ENCODE results near the gene PRRG2. TPM values are rescaled to one million over a fixed set of nuclear protein-coding genes. Genes with fewer than 3 reads are reported as not detected.
A peak's percentile ranks its signal among the peaks of the same experiment; 100 is the strongest.

The PRRG2 gene
- total and polyA plus RNA-seq, 4 donors: 5.1 to 11.7 (median 9.8) TPM

DNA sequence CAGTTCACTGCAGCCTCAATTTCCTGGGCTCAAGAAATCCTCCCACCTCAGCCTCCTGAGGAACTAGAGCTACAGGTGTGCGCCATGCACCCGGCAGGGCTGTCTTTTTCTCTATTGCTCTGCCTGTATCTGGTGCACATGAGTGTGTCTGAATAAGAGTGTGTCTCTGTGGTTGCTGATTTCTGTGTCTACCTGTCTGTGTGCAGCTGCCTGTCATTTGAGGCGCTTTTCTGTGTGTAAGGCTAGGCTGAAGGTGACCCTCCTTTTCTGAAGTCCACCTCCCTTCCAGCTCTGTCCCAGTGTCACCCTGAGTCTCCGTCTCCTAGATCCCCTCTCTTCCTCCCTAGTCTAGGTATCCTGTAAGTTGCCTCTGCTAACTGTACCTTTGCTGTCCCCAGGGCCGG, 8.4 kb downstream of the PRRG2 start:
- 60 to 64% methylated on average over 5 of the region's 5 CpGs for WGBS, 2 donors
- no peak overlapping the region for H3K4me3 ChIP-seq
- peaks cover 0 to 18% (median 3%) of the 10 kb centered on the region in 5 donors for H3K4me1 ChIP-seq (ENCODE audit: control insufficient read depth in 5 of 5, insufficient read depth in 5 of 5, low read length in 5 of 5)
- TF ChIP-seq, protein P1, sequence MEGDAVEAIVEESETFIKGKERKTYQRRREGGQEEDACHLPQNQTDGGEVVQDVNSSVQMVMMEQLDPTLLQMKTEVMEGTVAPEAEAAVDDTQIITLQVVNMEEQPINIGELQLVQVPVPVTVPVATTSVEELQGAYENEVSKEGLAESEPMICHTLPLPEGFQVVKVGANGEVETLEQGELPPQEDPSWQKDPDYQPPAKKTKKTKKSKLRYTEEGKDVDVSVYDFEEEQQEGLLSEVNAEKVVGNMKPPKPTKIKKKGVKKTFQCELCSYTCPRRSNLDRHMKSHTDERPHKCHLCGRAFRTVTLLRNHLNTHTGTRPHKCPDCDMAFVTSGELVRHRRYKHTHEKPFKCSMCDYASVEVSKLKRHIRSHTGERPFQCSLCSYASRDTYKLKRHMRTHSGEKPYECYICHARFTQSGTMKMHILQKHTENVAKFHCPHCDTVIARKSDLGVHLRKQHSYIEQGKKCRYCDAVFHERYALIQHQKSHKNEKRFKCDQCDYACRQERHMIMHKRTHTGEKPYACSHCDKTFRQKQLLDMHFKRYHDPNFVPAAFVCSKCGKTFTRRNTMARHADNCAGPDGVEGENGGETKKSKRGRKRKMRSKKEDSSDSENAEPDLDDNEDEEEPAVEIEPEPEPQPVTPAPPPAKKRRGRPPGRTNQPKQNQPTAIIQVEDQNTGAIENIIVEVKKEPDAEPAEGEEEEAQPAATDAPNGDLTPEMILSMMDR (IDR thresholded peaks at IDR 0.05; ENCODE audit: control extremely low read depth, extremely low read depth): no peak
- H3K9ac ChIP-seq (ENCODE audit: insufficient read depth in 1 of 2, low read length in 2 of 2): no peak overlapping the region
- DNase-seq (peak in 2 of 3 donors; percentile 15 to 22), ATAC-seq (ENCODE audit: insufficient read depth, low FRiP score) (no peak)
- no peaks in the 10 kb centered on the region for H3K27me3 ChIP-seq (ENCODE audit: control insufficient read depth in 3 of 3, insufficient read depth in 3 of 3, low read length in 2 of 3)
- H3K9me3 ChIP-seq (ENCODE audit: control insufficient read depth in 4 of 4, insufficient read depth in 3 of 4, low read length in 3 of 4): no peaks in the 10 kb centered on the region
- H3K27ac ChIP-seq (ENCODE audit: low read depth in 1 of 2, low read length in 1 of 2): peak overlapping the region in 1 of 2 donors; percentile 67
- H3K36me3 ChIP-seq (ENCODE audit: control insufficient read depth in 4 of 4, insufficient read depth in 4 of 4, low read length in 4 of 4): peaks cover 0 to 9% (median 7%) of the 10 kb centered on the region in 4 donors

DNA sequence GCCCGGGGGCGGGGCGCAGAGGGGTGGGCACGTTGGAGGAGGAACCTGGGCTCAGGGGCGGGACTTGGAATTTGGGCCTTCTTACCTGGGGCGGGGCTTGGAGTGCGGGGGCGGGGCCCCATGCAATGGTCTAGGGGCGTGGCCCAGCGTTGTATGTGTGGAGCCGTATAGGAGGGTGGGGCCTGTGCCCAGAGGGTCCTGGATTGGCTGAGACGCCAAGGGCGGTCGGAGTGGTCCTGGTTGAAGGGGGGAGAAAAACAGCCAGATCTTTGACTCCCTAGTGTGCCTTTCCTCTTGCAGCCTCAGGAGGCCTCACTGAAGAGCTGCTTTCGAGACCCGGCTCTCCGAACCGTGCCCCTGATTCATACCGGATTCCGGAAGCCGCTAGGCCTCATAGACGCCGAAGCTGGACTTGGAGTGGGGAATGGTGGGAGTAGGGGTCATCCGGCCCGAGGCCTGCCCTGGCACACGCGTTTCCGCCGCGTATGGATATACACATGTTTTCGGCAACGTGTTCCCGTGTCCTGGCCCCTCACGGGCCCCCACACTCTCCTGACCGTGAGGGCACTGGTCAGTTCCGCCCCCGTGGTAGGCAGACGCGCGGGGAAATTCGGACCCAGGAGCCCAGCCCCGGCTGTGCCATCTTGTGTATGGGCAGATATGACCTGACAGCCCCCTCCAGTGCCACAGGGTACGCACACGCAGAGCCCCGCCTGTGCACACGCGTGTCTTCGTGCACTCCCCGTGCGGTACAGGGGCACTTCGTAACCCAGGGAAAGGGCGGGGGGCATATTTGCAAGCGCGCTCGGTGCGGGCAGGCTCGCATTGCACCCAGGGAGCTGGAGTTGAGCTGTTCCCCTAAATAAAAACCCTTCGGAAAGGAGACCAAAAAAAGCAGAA, 9.2 kb downstream of the PRRG2 start:
- Histone ChIP-seq H3K4me1 (ENCODE audit: control insufficient read depth in 5 of 5, insufficient read depth in 5 of 5, low read length in 5 of 5) (peaks cover 0 to 18% (median 3%) of the 10 kb centered on the region in 5 donors), H3K36me3 (ENCODE audit: control insufficient read depth in 4 of 4, insufficient read depth in 4 of 4, low read length in 4 of 4) (peaks cover 0 to 12% (median 9%) of the 10 kb centered on the region in 4 donors), H3K4me3 (peak overlapping the region; percentile 54), H3K9ac (ENCODE audit: insufficient read depth in 1 of 2, low read length in 2 of 2) (peak overlapping the region; percentile 11 to 42), H3K27ac (ENCODE audit: low read depth in 1 of 2, low read length in 1 of 2) (peak overlapping the region; percentile 90 to 99), H3K27me3 (ENCODE audit: control insufficient read depth in 3 of 3, insufficient read depth in 3 of 3, low read length in 2 of 3) (no peaks in the 10 kb centered on the region), H3K9me3 (ENCODE audit: control insufficient read depth in 4 of 4, insufficient read depth in 3 of 4, low read length in 3 of 4) (no peaks in the 10 kb centered on the region)
- peak; percentile 97 to 98 (median 98) for DNase-seq
- 0% methylated on average over 57 to 58 of the region's 58 CpGs for WGBS, 2 donors
- ATAC-seq (ENCODE audit: insufficient read depth, low FRiP score): peak; percentile 91
- TF ChIP-seq, protein P1 (IDR thresholded peaks at IDR 0.05; ENCODE audit: control extremely low read depth, extremely low read depth): no peak

DNA sequence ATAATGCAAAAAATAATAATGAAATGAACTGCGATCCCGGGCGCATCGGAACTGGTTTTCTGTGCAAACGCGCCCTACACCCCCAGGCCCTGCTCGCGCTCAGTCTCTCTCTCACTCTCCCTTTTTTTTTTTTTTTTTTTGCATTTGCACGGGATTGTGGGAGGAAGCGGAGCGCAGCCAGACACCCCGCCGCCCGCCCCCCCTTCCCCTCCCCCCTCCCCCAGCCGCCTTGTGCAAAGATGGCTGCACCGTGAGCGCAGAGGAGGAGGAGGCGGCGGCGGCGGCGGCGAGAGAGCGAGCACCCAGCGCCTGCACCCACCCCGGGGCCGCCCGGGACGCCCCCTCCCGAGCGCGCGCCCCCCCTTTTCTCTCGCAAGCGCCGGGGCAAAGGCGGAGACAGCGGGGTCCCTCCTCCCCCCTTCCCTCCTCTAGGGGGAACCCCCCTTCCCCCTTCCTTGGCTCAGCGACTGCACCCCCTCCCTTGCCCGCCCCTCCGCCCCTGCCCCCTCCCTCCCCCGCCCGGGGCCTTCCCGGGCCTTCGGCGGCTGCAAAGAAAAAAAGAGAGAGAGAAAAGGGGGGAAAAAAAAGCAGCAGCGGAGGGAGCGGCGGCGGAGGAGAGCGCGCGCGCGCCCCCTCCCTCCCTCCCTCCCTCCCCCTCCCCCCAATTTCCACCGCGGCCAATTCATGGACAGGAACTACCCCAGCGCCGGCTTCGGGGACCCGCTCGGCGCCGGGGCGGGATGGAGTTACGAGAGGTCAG, 10.0 kb downstream of the PRRG2 start, which contains the start of gene PRR12:
TSS of gene PRR12 (plus strand) at position 212 of the 760 bp plus-strand sequence. CDS start at position 685, 473 bp downstream.
- 0 to 1% methylated on average over 19 to 56 of the region's 66 CpGs for WGBS, 2 donors
- no peaks in the 10 kb centered on the region for H3K9me3 ChIP-seq (ENCODE audit: control insufficient read depth in 4 of 4, insufficient read depth in 3 of 4, low read length in 3 of 4)
- peak within 1 kb of the TSS; percentile 70 for H3K4me3 ChIP-seq
- H3K27me3 ChIP-seq (ENCODE audit: control insufficient read depth in 3 of 3, insufficient read depth in 3 of 3, low read length in 2 of 3): no peaks in the 10 kb centered on the region
- peaks cover 0 to 18% (median 3%) of the 10 kb centered on the region in 5 donors for H3K4me1 ChIP-seq (ENCODE audit: control insufficient read depth in 5 of 5, insufficient read depth in 5 of 5, low read length in 5 of 5)
- peak; percentile 27 for ATAC-seq (ENCODE audit: insufficient read depth, low FRiP score)
- H3K9ac ChIP-seq (ENCODE audit: insufficient read depth in 1 of 2, low read length in 2 of 2): peak within 1 kb of the TSS; percentile 11 to 42
- TF ChIP-seq, protein P1 (IDR thresholded peaks at IDR 0.05; ENCODE audit: control extremely low read depth, extremely low read depth): no peak
- peaks cover 0 to 20% (median 10%) of the 10 kb centered on the region in 4 donors for H3K36me3 ChIP-seq (ENCODE audit: control insufficient read depth in 4 of 4, insufficient read depth in 4 of 4, low read length in 4 of 4)
- H3K27ac ChIP-seq (ENCODE audit: low read depth in 1 of 2, low read length in 1 of 2): peak within 1 kb of the TSS; percentile 90 to 99
- peak; percentile 87 to 91 (median 90) for DNase-seq
